Large intestine (tissue), 12 donors: ENCODE measurements around the gene SLC25A36. TPM values are rescaled to one million over a fixed set of nuclear protein-coding genes. Genes with fewer than 3 reads are reported as not detected.
A peak's percentile ranks its signal among the peaks of the same experiment; 100 is the strongest.

ENCODE experiments used
- DNase-seq, 2 donors: peaks; one replicate each; pipeline versions ENCODE4 v3.0.0 to v3.0.0-alpha.2; 2013
- H3K27ac ChIP-seq: one replicate; pipeline ENCODE4 v1.5.1; 2013; ENCODE audit warnings: low read length
- H3K27me3 ChIP-seq: 2 replicates; pipeline ENCODE4 v1.6.1; 2013; ENCODE audit warnings: low read length; ENCODE audit not compliant: control insufficient read depth, insufficient read depth
- H3K36me3 ChIP-seq: 2 replicates; pipeline ENCODE4 v1.6.1; 2013; ENCODE audit warnings: low read length; ENCODE audit not compliant: control insufficient read depth, insufficient read depth
- H3K4me1 ChIP-seq: one replicate; pipeline ENCODE4 v1.6.1; 2013; ENCODE audit warnings: low read length; ENCODE audit not compliant: control insufficient read depth, insufficient read depth
- H3K4me3 ChIP-seq: one replicate; pipeline ENCODE4 v1.5.1; 2013; ENCODE audit warnings: low read length
- H3K9me3 ChIP-seq: one replicate; pipeline ENCODE4 v1.6.1; 2013; ENCODE audit warnings: mild to moderate bottlenecking, low read depth, low read length, moderate library complexity; ENCODE audit not compliant: control insufficient read depth
- WGBS: methylation state at CpG from one replicate; pipeline ENCODE4 v1.1.5; 2013; ENCODE audit warnings: low lambda C conversion rate; ENCODE audit not compliant: insufficient coverage; 5-methylcytosine and 5-hydroxymethylcytosine counted together
- long read RNA-seq, 11 donors: transcript quantifications; one replicate each; lab custom pipeline, GENCODE V29; 2026
- polyA plus RNA-seq: library from polyadenylated mRNA; unstranded; fragments of 120-200 nt; gene quantifications from one replicate; pipeline ENCODE4 v1.2.1, GENCODE V29; 2013

Gene SLC25A36
- 112 TPM for polyA plus RNA-seq
- long read RNA-seq, donor 1, full-length matches to known transcripts = 13 of 13 reads
- long read RNA-seq, donor 1, partial matches to known transcripts = 0 of 13 reads
- long read RNA-seq, donor 1, other reads (novel, unspliced or antisense) = 0 of 13 reads
- long read RNA-seq, donor 2, transcript SLC25A36-208 (4 exons, 3,537 nt) = minor isoform, 7 of 29 reads
- long read RNA-seq, donor 2, transcript SLC25A36-201 (7 exons, 1,301 nt) = major isoform, 10 of 29 reads
- long read RNA-seq, donor 2, transcript SLC25A36-213 (2 exons, 544 nt) = minor isoform, 5 of 29 reads
- long read RNA-seq, donor 2, partial matches to known transcripts = 0 of 29 reads
- long read RNA-seq, donor 2, other reads (novel, unspliced or antisense) = 0 of 29 reads
- long read RNA-seq, donor 3 = 0 reads
- long read RNA-seq, donor 4, partial matches to known transcripts = 0 of 7 reads
- long read RNA-seq, donor 4, other reads (novel, unspliced or antisense) = 0 of 7 reads
- long read RNA-seq, donor 5, transcript SLC25A36-201 (7 exons, 1,301 nt) = major isoform, 7 of 16 reads
- long read RNA-seq, donor 5, partial matches to known transcripts = 0 of 16 reads
- long read RNA-seq, donor 5, other reads (novel, unspliced or antisense) = 0 of 16 reads
- long read RNA-seq, donor 6, transcript SLC25A36-201 (7 exons, 1,301 nt) = major isoform, 20 of 48 reads
- long read RNA-seq, donor 6, transcript SLC25A36-213 (2 exons, 544 nt) = minor isoform, 9 of 48 reads
- long read RNA-seq, donor 6, transcript SLC25A36-208 (4 exons, 3,537 nt) = minor isoform, 9 of 48 reads
- long read RNA-seq, donor 6, partial matches to known transcripts = 5 of 48 reads
- long read RNA-seq, donor 6, other reads (novel, unspliced or antisense) = 0 of 48 reads
- long read RNA-seq, donor 7, transcript SLC25A36-208 (4 exons, 3,537 nt) = major isoform, 7 of 22 reads
- long read RNA-seq, donor 7, transcript SLC25A36-213 (2 exons, 544 nt) = major isoform, 7 of 22 reads
- long read RNA-seq, donor 7, partial matches to known transcripts = 0 of 22 reads
- long read RNA-seq, donor 7, other reads (novel, unspliced or antisense) = 0 of 22 reads
- long read RNA-seq, donor 8, transcript SLC25A36-208 (4 exons, 3,537 nt) = minor isoform, 12 of 67 reads
- long read RNA-seq, donor 8, transcript SLC25A36-213 (2 exons, 544 nt) = minor isoform, 13 of 67 reads
- long read RNA-seq, donor 8, transcript SLC25A36-209 (3 exons, 1,307 nt) = minor isoform, 13 of 67 reads
- long read RNA-seq, donor 8, transcript SLC25A36-201 (7 exons, 1,301 nt) = major isoform, 17 of 67 reads
- long read RNA-seq, donor 8, partial matches to known transcripts = 11 of 67 reads
- long read RNA-seq, donor 8, other reads (novel, unspliced or antisense) = 0 of 67 reads
- long read RNA-seq, donor 9, transcript SLC25A36-201 (7 exons, 1,301 nt) = major isoform, 8 of 32 reads
- long read RNA-seq, donor 9, transcript SLC25A36-213 (2 exons, 544 nt) = minor isoform, 6 of 32 reads
- long read RNA-seq, donor 9, transcript SLC25A36-208 (4 exons, 3,537 nt) = minor isoform, 7 of 32 reads
- long read RNA-seq, donor 9, partial matches to known transcripts = 5 of 32 reads
- long read RNA-seq, donor 9, other reads (novel, unspliced or antisense) = 0 of 32 reads
- long read RNA-seq, donor 10, transcript SLC25A36-208 (4 exons, 3,537 nt) = major isoform, 13 of 34 reads
- long read RNA-seq, donor 10, transcript SLC25A36-201 (7 exons, 1,301 nt) = minor isoform, 12 of 34 reads
- long read RNA-seq, donor 10, partial matches to known transcripts = 0 of 34 reads
- long read RNA-seq, donor 10, other reads (novel, unspliced or antisense) = 0 of 34 reads
- long read RNA-seq, donor 11, transcript SLC25A36-201 (7 exons, 1,301 nt) = major isoform, 9 of 21 reads
- long read RNA-seq, donor 11, partial matches to known transcripts = 0 of 21 reads
- long read RNA-seq, donor 11, other reads (novel, unspliced or antisense) = 0 of 21 reads

- peaks cover 11% of the 10 kb centered on the region for H3K4me1 ChIP-seq
- DNase-seq = peak; percentile 99 to 100
- no peaks in the 10 kb centered on the region for H3K36me3 ChIP-seq
- H3K27ac ChIP-seq = peak within 1 kb of the TSS; percentile 99
- no peaks in the 10 kb centered on the region for H3K27me3 ChIP-seq
- no peaks in the 10 kb centered on the region for H3K9me3 ChIP-seq
- H3K4me3 ChIP-seq = peak within 1 kb of the TSS; percentile 98
- no CpG with 5 or more reads among the region's 72 CpGs for WGBS
Measured at GRCh38 chr3:140941434-140942220, at the start of gene SLC25A36. TSS of gene SLC25A36 (plus strand) at chr3:140941836. CDS start at chr3:140942055, 219 bp downstream.

DNA sequence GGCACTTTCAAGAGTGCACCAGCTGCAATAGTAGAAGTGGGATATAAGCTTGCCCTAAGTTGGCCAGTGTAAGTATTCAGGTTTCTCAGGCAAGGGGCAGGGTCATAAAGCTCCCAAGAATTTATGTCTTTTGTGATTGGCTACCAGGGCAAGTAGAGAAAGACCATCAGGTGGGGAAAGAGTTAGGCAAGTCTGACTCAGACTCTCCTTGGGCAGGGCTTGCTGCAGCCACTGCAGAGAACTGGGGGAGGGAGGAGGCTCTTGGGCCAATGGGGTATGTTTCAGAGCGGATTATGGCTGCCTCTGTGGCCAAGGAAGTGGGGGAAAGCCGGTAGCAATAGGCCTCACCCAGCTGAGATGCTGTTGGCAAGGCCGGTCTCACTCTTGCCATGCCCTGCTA is 44.6 kb upstream of the SLC25A36 start:
- Histone ChIP-seq H3K27me3 (no peaks in the 10 kb centered on the region), H3K9me3 (no peaks in the 10 kb centered on the region), H3K4me3 (no peak overlapping the region), H3K36me3 (no peaks in the 10 kb centered on the region), H3K27ac (no peak overlapping the region), H3K4me1 (no peaks in the 10 kb centered on the region)
- WGBS = no CpG with 5 or more reads among the region's 3 CpGs
- DNase-seq = no peak

DNA sequence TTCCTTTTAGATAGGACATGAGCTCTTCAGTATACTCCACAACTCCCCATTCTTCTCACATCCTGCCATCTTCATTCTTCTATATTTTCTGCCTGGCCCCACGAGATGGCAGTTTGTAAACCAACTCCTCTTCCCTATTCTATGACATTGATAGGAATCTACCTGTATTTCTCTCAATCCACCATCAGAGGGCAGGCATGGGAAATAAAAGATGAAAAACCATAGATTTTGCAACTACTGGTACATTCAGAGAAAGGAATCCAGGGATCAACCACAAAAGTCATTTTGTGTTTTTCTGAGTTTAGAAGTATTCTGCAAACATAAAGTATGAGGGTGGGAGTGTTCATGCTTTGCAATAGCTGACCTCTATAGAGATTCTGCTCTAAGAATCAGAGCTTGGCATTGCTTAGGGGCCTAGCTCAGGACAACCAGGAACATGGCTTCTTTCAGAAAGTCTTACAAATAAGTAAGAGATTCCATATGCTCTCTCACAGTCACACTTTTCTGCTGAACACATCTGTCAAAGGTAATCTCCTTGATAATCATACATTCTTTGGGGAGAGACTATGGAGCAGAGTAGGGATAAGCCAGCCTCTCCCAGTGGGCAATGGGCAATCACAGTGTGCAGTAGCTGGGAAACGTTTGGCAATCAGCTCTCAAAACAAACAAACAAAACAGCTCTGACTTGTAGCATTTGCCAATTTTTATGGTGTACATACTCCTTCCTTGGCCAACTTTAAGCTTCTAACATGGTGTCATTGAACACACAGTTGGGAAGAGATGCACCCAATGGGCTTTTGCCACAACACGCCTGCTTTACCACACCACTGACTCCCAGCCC is 43.1 kb upstream of the SLC25A36 start:
- no peaks in the 10 kb centered on the region for H3K4me1 ChIP-seq
- 50% methylated on average over 2 of the region's 3 CpGs for WGBS
- no peaks in the 10 kb centered on the region for H3K36me3 ChIP-seq
- peak; percentile 23 to 61 for DNase-seq
- H3K27me3 ChIP-seq = no peaks in the 10 kb centered on the region
- no peaks in the 10 kb centered on the region for H3K9me3 ChIP-seq
- H3K27ac ChIP-seq = no peak overlapping the region
- H3K4me3 ChIP-seq = no peak overlapping the region

DNA sequence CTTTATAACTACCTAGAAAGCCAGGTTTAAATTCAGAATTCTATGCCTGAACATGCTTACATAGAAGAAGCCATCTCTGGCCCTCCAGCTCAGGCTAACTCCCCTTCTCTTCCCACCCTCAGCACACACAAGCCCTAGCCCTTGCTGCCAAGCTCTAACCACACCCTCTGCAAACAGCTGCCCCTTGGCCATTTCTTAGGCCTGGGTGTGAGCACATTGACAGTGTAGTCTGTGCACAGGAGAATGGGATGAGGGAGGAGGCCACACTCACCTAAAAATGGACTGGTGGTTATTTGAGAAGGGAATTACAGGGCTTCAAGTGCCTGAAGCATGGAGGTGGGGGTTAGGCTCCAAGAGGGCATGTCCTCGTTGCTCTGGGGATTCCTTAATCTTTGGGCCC is 42.3 kb upstream of the SLC25A36 start:
- Histone ChIP-seq H3K4me1 (no peaks in the 10 kb centered on the region), H3K27me3 (no peaks in the 10 kb centered on the region), H3K9me3 (no peaks in the 10 kb centered on the region), H3K4me3 (no peak overlapping the region), H3K27ac (no peak overlapping the region), H3K36me3 (no peaks in the 10 kb centered on the region)
- no CpG with 5 or more reads among the region's 1 CpG for WGBS
- DNase-seq = no peak

DNA sequence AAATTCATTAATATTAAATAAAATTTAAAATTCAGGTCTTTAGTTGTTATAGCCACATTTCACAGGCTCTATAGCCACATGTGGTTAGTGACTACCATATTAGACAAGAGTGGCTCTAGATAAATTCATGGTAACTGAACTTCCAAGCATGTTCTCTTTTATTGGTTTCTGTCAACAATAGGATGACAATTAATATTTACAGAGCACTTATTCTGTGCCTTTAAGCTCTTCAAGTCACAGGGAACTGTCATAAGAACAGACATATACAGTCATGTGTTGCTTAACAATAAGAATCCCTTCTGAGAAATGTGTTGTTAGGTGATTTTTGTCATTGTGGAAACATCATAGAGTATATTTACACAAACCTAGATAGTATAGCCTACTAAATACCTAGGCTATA is 38.8 kb upstream of the SLC25A36 start:
- Histone ChIP-seq H3K4me1 (no peaks in the 10 kb centered on the region), H3K27ac (no peak overlapping the region)

DNA sequence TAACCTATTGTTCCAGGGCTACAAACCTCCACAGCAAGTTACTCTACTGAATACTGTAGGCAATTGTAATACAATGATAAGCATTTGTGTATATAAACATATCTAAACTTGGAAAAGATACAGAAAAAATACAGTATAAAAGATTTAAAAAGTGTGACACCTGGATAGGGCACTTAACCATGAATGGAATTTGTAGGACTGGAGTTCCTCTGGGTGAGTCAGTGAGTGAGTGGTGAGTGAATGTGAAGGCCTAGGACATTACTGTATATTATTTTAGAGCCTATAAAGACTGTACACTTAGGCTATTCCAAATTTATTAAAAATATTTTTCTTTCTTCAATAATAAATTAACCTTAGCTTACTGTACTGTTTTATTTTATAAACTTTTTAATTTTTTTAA is 38.4 kb upstream of the SLC25A36 start:
- no peak for DNase-seq
- H3K36me3 ChIP-seq = no peaks in the 10 kb centered on the region
- H3K4me1 ChIP-seq = no peaks in the 10 kb centered on the region
- H3K27me3 ChIP-seq = no peaks in the 10 kb centered on the region
- H3K9me3 ChIP-seq = no peaks in the 10 kb centered on the region
- no peak overlapping the region for H3K27ac ChIP-seq
- no peak overlapping the region for H3K4me3 ChIP-seq

More for the DNA sequence above, 38.8 kb upstream of the SLC25A36 start:
- Histone ChIP-seq H3K36me3 (no peaks in the 10 kb centered on the region), H3K27me3 (no peaks in the 10 kb centered on the region), H3K4me3 (no peak overlapping the region), H3K9me3 (no peaks in the 10 kb centered on the region)
- no peak for DNase-seq

GRCh38 chr3:140904521-140904920 is 37.1 kb upstream of the SLC25A36 start:
- DNase-seq = no peak
- Histone ChIP-seq H3K27me3 (no peaks in the 10 kb centered on the region), H3K4me3 (no peak overlapping the region), H3K36me3 (no peaks in the 10 kb centered on the region), H3K27ac (no peak overlapping the region), H3K9me3 (no peaks in the 10 kb centered on the region), H3K4me1 (no peaks in the 10 kb centered on the region)
- WGBS = no CpG with 5 or more reads among the region's 1 CpG

DNA sequence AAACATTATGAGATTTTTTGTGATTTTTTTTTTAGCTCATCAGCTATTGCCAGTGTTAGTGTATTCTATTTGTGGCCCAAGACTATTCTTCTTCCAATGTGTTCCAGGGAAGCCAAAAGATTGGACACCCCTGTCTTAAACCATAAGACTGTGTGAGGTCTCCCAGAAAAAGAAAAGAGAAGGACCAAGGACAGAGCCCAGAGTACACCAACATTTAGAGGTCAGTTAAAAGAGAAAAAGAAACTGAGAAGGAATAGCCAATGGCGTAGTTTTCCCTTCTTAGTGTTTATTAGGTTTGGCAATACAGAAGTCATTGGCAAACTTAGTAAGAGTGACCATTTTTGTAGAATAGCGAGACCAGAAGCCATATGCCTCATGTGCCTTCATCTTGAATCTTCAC is 36.1 kb upstream of the SLC25A36 start:
- DNase-seq = no peak
- H3K27me3 ChIP-seq = no peaks in the 10 kb centered on the region
- no peaks in the 10 kb centered on the region for H3K9me3 ChIP-seq
- no peak overlapping the region for H3K27ac ChIP-seq
- H3K4me3 ChIP-seq = no peak overlapping the region
- H3K36me3 ChIP-seq = no peaks in the 10 kb centered on the region
- no CpG with 5 or more reads among the region's 2 CpGs for WGBS
- no peaks in the 10 kb centered on the region for H3K4me1 ChIP-seq
